ENCODE data around the gene TGFBR2. TPM values are rescaled to one million over a fixed set of nuclear protein-coding genes. Genes with fewer than 3 reads are reported as not detected.

Gene TGFBR2
- total RNA-seq, 1 experiment from 2014 or later = 22.5 TPM

- no peak overlapping the region for H2AFZ ChIP-seq (ENCODE audit: low read depth, low read length, poor library complexity, severe bottlenecking)
- intact Hi-C loops (cut with micrococcal nuclease) = no loop called here
- H3K4me1 ChIP-seq (ENCODE audit: control insufficient read depth in 1 of 2, insufficient read depth in 2 of 2, low read length in 2 of 2) = no peaks in the 10 kb centered on the region
- BruUV-seq (replicated peaks) = no TSS peak
- no peak overlapping the region for H3K4me2 ChIP-seq (ENCODE audit: low read length)
- H3K79me2 ChIP-seq (ENCODE audit: insufficient read depth, low read length) = no peaks in the 10 kb centered on the region
- H3K27ac ChIP-seq (ENCODE audit: low read depth, low read length) = no peak overlapping the region
- no peaks in the 10 kb centered on the region for H3K27me3 ChIP-seq (ENCODE audit: insufficient read depth, low read length)
- POLR2A ChIA-PET = no interaction called here
- H3K36me3 ChIP-seq (ENCODE audit: control insufficient read depth in 1 of 2, insufficient read depth in 2 of 2, low read length in 2 of 2) = no peaks in the 10 kb centered on the region
- no peaks in the 10 kb centered on the region for H3K9me2 ChIP-seq (ENCODE audit: insufficient read depth)
- no peak overlapping the region for H3K9ac ChIP-seq (ENCODE audit: low read length)
- no peak for ATAC-seq
- TF ChIP-seq ATF3 (IDR thresholded peaks at IDR 0.05) = no peak
- TF ChIP-seq, protein P1, sequence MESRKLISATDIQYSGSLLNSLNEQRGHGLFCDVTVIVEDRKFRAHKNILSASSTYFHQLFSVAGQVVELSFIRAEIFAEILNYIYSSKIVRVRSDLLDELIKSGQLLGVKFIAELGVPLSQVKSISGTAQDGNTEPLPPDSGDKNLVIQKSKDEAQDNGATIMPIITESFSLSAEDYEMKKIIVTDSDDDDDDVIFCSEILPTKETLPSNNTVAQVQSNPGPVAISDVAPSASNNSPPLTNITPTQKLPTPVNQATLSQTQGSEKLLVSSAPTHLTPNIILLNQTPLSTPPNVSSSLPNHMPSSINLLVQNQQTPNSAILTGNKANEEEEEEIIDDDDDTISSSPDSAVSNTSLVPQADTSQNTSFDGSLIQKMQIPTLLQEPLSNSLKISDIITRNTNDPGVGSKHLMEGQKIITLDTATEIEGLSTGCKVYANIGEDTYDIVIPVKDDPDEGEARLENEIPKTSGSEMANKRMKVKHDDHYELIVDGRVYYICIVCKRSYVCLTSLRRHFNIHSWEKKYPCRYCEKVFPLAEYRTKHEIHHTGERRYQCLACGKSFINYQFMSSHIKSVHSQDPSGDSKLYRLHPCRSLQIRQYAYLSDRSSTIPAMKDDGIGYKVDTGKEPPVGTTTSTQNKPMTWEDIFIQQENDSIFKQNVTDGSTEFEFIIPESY (IDR thresholded peaks at IDR 0.05; ENCODE audit: extremely low read depth, insufficient replicate concordance, low read length) = no peak
- no peak for TF ChIP-seq SP1 (IDR thresholded peaks at IDR 0.05; ENCODE audit: low read depth)
- no peak for TF ChIP-seq YY1 (IDR thresholded peaks at IDR 0.05; ENCODE audit: extremely low read depth, insufficient replicate concordance, low read depth, low read length)
- TF ChIP-seq SRF (IDR thresholded peaks at IDR 0.05; ENCODE audit: low read depth) = no peak
- TF ChIP-seq EZH2phosphoT487 (IDR thresholded peaks at IDR 0.05; ENCODE audit: borderline replicate concordance) = no peak
- no peak for TF ChIP-seq POLR2A (IDR thresholded peaks at IDR 0.05; ENCODE audit: borderline replicate concordance, extremely low read depth, insufficient read depth, insufficient read length)
- H3K4me3 ChIP-seq (replicated peaks in 1 of 2; ENCODE audit: low read depth in 1 of 2, low read length in 2 of 2) = no peak overlapping the region
- no peak for DNase-seq (ENCODE audit: low read depth, low spot score)
- H4K20me1 ChIP-seq (ENCODE audit: insufficient read depth) = no peaks in the 10 kb centered on the region
- RAD21 ChIA-PET (ENCODE audit: low non-redundant PET in 1 of 2, low total read pairs in 2 of 2, uncharacterized antibody in 2 of 2, unreplicated experiment in 2 of 2) = no interaction called here
- H3K9me3 ChIP-seq (ENCODE audit: control insufficient read depth in 1 of 2, insufficient read depth in 1 of 2, low read depth in 1 of 2, low read length in 2 of 2) = no peaks in the 10 kb centered on the region
- CTCF ChIA-PET = no interaction called here
Measured at GRCh38 chr3:30728143-30728542, 121.7 kb downstream of the TGFBR2 start.

DNA sequence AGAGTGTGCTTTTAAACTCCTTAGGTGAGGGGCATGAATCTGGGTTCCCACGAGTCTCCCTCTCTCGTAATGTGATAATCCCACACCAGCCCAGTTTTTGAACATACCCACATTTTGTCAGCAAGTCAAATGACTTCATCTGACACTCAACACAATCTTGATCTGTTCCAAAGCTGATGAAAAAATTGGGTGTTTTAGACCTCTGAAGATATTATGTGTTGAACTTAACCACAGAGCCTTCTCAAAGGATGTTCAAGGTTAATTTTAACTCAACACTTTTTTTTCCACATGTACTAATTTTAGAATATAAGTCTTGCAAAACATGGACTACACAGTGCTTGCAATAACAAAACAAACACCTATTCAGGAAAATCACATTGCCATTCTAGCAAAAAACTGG is 123.1 kb downstream of the TGFBR2 start:
- DNase-seq (ENCODE audit: low read depth, low spot score) (no peak), ATAC-seq (no peak)
- Histone ChIP-seq H3K4me3 (replicated peaks in 1 of 2; ENCODE audit: low read depth in 1 of 2, low read length in 2 of 2) (no peak overlapping the region), H3K9me2 (ENCODE audit: insufficient read depth) (no peaks in the 10 kb centered on the region), H3K36me3 (ENCODE audit: control insufficient read depth in 1 of 2, insufficient read depth in 2 of 2, low read length in 2 of 2) (no peaks in the 10 kb centered on the region), H3K4me2 (ENCODE audit: low read length) (no peak overlapping the region), H3K9ac (ENCODE audit: low read length) (no peak overlapping the region), H3K4me1 (ENCODE audit: control insufficient read depth in 1 of 2, insufficient read depth in 2 of 2, low read length in 2 of 2) (no peaks in the 10 kb centered on the region), H3K27ac (ENCODE audit: low read depth, low read length) (no peak overlapping the region), H4K20me1 (ENCODE audit: insufficient read depth) (no peaks in the 10 kb centered on the region), H3K79me2 (ENCODE audit: insufficient read depth, low read length) (no peaks in the 10 kb centered on the region), H2AFZ (ENCODE audit: low read depth, low read length, poor library complexity, severe bottlenecking) (no peak overlapping the region), H3K27me3 (ENCODE audit: insufficient read depth, low read length) (no peaks in the 10 kb centered on the region), H3K9me3 (ENCODE audit: control insufficient read depth in 1 of 2, insufficient read depth in 1 of 2, low read depth in 1 of 2, low read length in 2 of 2) (no peaks in the 10 kb centered on the region)
- BruUV-seq (replicated peaks) = no TSS peak
- ChIA-PET RAD21 (ENCODE audit: low non-redundant PET in 1 of 2, low total read pairs in 2 of 2, uncharacterized antibody in 2 of 2, unreplicated experiment in 2 of 2) (no interaction called here), CTCF (no interaction called here), POLR2A (no interaction called here)
- intact Hi-C loops (cut with micrococcal nuclease) = no loop called here
- TF ChIP-seq EZH2phosphoT487 (IDR thresholded peaks at IDR 0.05; ENCODE audit: borderline replicate concordance) (no peak), EZH2 (IDR thresholded peaks at IDR 0.05) (no peak), REST (IDR thresholded peaks at IDR 0.05; ENCODE audit: low read depth) (no peak), ATF3 (IDR thresholded peaks at IDR 0.05) (no peak), FOSL1 (IDR thresholded peaks at IDR 0.05; ENCODE audit: low read depth) (no peak), MAX (IDR thresholded peaks at IDR 0.05) (no peak), TCF7L2 (IDR thresholded peaks at IDR 0.05; ENCODE audit: borderline replicate concordance, extremely low read depth, insufficient read depth, insufficient read length) (no peak), EGR1 (IDR thresholded peaks at IDR 0.05; ENCODE audit: low read depth) (no peak), POLR2AphosphoS5 (IDR thresholded peaks at IDR 0.05; ENCODE audit: low read depth, low read length) (no peak), CEBPB (IDR thresholded peaks at IDR 0.05; ENCODE audit: low read depth) (no peak)
